ENCODE data around the gene RLF. TPM values are rescaled to one million over a fixed set of nuclear protein-coding genes. Genes with fewer than 3 reads are reported as not detected.

Gene RLF
- total and polyA plus RNA-seq, 2 of the 8 experiments (the other 6 are each of a cell fraction or from before 2014, with no cell fraction given) = 4.2 to 18.0 TPM

- TF ChIP-seq CHD7 (IDR thresholded peaks at IDR 0.05; ENCODE audit: insufficient replicate concordance, low read length) = no peak
- no peak for TF ChIP-seq YY1 (IDR thresholded peaks at IDR 0.05; ENCODE audit: low read depth, low read length)
- TF ChIP-seq ATF3 (IDR thresholded peaks at IDR 0.05; ENCODE audit: insufficient read depth, low read depth, low read length) = no peak
- no peak for TF ChIP-seq KDM5A (IDR thresholded peaks at IDR 0.05; ENCODE audit: low read length)
- no peak for TF ChIP-seq SUZ12 (IDR thresholded peaks at IDR 0.05; ENCODE audit: low read length)
- no peak for TF ChIP-seq TEAD4 (IDR thresholded peaks at IDR 0.05; ENCODE audit: low read depth, low read length)
- TF ChIP-seq PHF8 (conservative IDR thresholded peaks at IDR 0.05; ENCODE audit: low read depth, low read length) = no peak
- TF ChIP-seq TAF1 (IDR thresholded peaks at IDR 0.05; ENCODE audit: low read depth, low read length) = no peak
- no peak for TF ChIP-seq SP2 (IDR thresholded peaks at IDR 0.05; ENCODE audit: low read length)
Observed at GRCh38 chr1:40265919-40266318, 104.7 kb downstream of the RLF start (continued).
